ENCODE data around the gene WNT5B.
"Not testable (repeated sequence)": the region's sequence is repeated elsewhere in the genome, so short reads cannot be mapped to it uniquely, and the experiment has no call there.

Gene WNT5B

GRCh38 chr12:1690578-1691122 lies 61.6 kb downstream of the WNT5B start, which contains the start of gene ADIPOR2:
TSS of gene ADIPOR2 (plus strand) at chr12:1691070. CDS start at chr12:1754344, 63,274 bp downstream.
- DNase-seq (ENCODE audit: low spot score) = peak; percentile 98

- DNase-seq (ENCODE audit: low spot score) = peak; percentile 76
Observed at GRCh38 chr12:1691123-1692007, 62.3 kb downstream of the WNT5B start.

- no peak for DNase-seq (ENCODE audit: low spot score)
Observed at GRCh38 chr12:1692226-1692625, 63.2 kb downstream of the WNT5B start.

- DNase-seq (ENCODE audit: low spot score) = no peak
Observed at GRCh38 chr12:1692895-1693610, 64.0 kb downstream of the WNT5B start.

GRCh38 chr12:1695097-1695496 lies 66.1 kb downstream of the WNT5B start:
- DNase-seq (ENCODE audit: low spot score) = not testable (repeated sequence)

- no peak for DNase-seq (ENCODE audit: low spot score)
Observed at GRCh38 chr12:1695886-1696670, 67.0 kb downstream of the WNT5B start.

GRCh38 chr12:1696800-1697199 lies 67.8 kb downstream of the WNT5B start:
- no peak for DNase-seq (ENCODE audit: low spot score)

Small RNA genes within 50 kb of the gene (small RNA-seq; reads per million reads assigned to genes)
- 0 reads per million in 2 experiments for gene MIR3649

Data from SK-N-DZ (cell line).